ENCODE measurements around the gene COL5A1. TPM values are rescaled to one million over a fixed set of nuclear protein-coding genes. Genes with fewer than 3 reads are reported as not detected.

The COL5A1 gene
- total RNA-seq, 1 donor: 801 TPM

- Histone ChIP-seq H3K27ac (ENCODE audit: low read depth, low read length) (no peak overlapping the region), H3K4me2 (ENCODE audit: insufficient read depth, low read length) (no peak overlapping the region), H2AFZ (ENCODE audit: low read length) (no peak overlapping the region), H3K4me1 (ENCODE audit: insufficient read depth, low read length) (peaks cover 4% of the 10 kb centered on the region), H3K27me3 (ENCODE audit: insufficient read depth, low read length) (no peaks in the 10 kb centered on the region), H4K20me1 (ENCODE audit: insufficient read depth, low read length) (peaks cover 99% of the 10 kb centered on the region), H3K79me2 (ENCODE audit: insufficient read depth, low read length) (peaks cover 98% of the 10 kb centered on the region), H3K9me3 (ENCODE audit: low read depth, low read length) (no peaks in the 10 kb centered on the region), H3K36me3 (ENCODE audit: insufficient read depth, low read length) (peaks cover 50% of the 10 kb centered on the region), H3K4me3 (ENCODE audit: insufficient read depth, low read length) (no peak overlapping the region)
- DNase-seq (ENCODE audit: insufficient read length, low spot score, missing footprints): peak; percentile 43
- TF ChIP-seq CTCF (IDR thresholded peaks at IDR 0.05; ENCODE audit: extremely low read depth, low read depth, low read length): no peak
Measured at GRCh38 chr9:134687556-134687955, 46.0 kb downstream of the COL5A1 start.

- Histone ChIP-seq H3K36me3 (ENCODE audit: insufficient read depth, low read length) (peaks cover 56% of the 10 kb centered on the region), H3K27me3 (ENCODE audit: insufficient read depth, low read length) (no peaks in the 10 kb centered on the region), H3K27ac (ENCODE audit: low read depth, low read length) (no peak overlapping the region), H4K20me1 (ENCODE audit: insufficient read depth, low read length) (peaks cover 96% of the 10 kb centered on the region), H2AFZ (ENCODE audit: low read length) (no peak overlapping the region), H3K4me1 (ENCODE audit: insufficient read depth, low read length) (peaks cover 4% of the 10 kb centered on the region), H3K4me2 (ENCODE audit: insufficient read depth, low read length) (no peak overlapping the region), H3K4me3 (ENCODE audit: insufficient read depth, low read length) (no peak overlapping the region), H3K9me3 (ENCODE audit: low read depth, low read length) (no peaks in the 10 kb centered on the region), H3K79me2 (ENCODE audit: insufficient read depth, low read length) (peaks cover 97% of the 10 kb centered on the region)
- DNase-seq (ENCODE audit: insufficient read length, low spot score, missing footprints): peak; percentile 38
- TF ChIP-seq CTCF (IDR thresholded peaks at IDR 0.05; ENCODE audit: extremely low read depth, low read depth, low read length): no peak
Measured at GRCh38 chr9:134688231-134688630, 46.6 kb downstream of the COL5A1 start.

GRCh38 chr9:134688661-134689320 is 47.2 kb downstream of the COL5A1 start:
- peaks cover 61% of the 10 kb centered on the region for H3K36me3 ChIP-seq (ENCODE audit: insufficient read depth, low read length)
- H3K27ac ChIP-seq (ENCODE audit: low read depth, low read length): peak overlapping the region; percentile 50

More at GRCh38 chr9:134688661-134689320, 47.2 kb downstream of the COL5A1 start:
- no peaks in the 10 kb centered on the region for H3K27me3 ChIP-seq (ENCODE audit: insufficient read depth, low read length)
- TF ChIP-seq CTCF (IDR thresholded peaks at IDR 0.05; ENCODE audit: extremely low read depth, low read depth, low read length): no peak
- H3K9me3 ChIP-seq (ENCODE audit: low read depth, low read length): no peaks in the 10 kb centered on the region
- no peak overlapping the region for H3K4me3 ChIP-seq (ENCODE audit: insufficient read depth, low read length)
- peaks cover 4% of the 10 kb centered on the region for H3K4me1 ChIP-seq (ENCODE audit: insufficient read depth, low read length)
- H4K20me1 ChIP-seq (ENCODE audit: insufficient read depth, low read length): peaks cover 96% of the 10 kb centered on the region
- H3K4me2 ChIP-seq (ENCODE audit: insufficient read depth, low read length): no peak overlapping the region
- DNase-seq (ENCODE audit: insufficient read length, low spot score, missing footprints): peak; percentile 63
- H3K79me2 ChIP-seq (ENCODE audit: insufficient read depth, low read length): peaks cover 97% of the 10 kb centered on the region
- no peak overlapping the region for H2AFZ ChIP-seq (ENCODE audit: low read length)

Data from osteoblast (primary cell).